ENCODE data around the gene PPP1R36.

DNA sequence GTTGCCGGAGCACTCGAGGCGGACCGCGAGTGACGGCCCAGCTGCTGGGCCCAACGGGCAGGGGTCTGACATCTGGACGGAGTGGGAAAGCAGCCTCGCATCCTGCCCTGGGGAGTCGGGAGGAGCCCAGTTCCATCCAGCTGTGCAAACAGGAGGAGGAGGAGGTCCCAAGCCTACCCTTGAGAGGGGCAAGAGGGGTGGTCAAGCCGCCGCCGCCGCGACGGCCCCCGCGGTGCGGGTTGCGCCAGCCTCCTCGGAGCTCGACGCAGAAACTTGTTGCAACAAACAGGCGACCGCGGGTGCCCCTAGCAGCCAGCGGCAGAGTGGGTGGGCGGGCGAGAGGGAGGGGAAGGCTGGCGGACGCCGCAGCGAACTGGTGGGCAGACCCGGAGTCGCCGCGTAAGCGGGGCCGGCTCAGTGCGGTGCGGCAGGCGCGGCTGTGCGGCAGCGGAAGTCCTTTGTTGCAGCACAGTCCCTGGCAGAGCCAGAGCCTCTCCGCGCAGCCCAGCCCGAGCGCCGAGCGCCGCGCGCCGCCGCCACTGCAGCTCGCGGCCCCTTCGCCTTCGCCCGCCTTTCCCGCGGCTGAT, 45.4 kb upstream of the PPP1R36 start, which contains the start of gene ZBTB1:
- TF ChIP-seq, protein P1, sequence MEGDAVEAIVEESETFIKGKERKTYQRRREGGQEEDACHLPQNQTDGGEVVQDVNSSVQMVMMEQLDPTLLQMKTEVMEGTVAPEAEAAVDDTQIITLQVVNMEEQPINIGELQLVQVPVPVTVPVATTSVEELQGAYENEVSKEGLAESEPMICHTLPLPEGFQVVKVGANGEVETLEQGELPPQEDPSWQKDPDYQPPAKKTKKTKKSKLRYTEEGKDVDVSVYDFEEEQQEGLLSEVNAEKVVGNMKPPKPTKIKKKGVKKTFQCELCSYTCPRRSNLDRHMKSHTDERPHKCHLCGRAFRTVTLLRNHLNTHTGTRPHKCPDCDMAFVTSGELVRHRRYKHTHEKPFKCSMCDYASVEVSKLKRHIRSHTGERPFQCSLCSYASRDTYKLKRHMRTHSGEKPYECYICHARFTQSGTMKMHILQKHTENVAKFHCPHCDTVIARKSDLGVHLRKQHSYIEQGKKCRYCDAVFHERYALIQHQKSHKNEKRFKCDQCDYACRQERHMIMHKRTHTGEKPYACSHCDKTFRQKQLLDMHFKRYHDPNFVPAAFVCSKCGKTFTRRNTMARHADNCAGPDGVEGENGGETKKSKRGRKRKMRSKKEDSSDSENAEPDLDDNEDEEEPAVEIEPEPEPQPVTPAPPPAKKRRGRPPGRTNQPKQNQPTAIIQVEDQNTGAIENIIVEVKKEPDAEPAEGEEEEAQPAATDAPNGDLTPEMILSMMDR (IDR thresholded peaks at IDR 0.05) = peak in 1 of 4 experiments; percentile 15
- peak; percentile 85 to 87 for TF ChIP-seq POLR2A (IDR thresholded peaks at IDR 0.05)
